ENCODE results near the gene ASB1. TPM values are rescaled to one million over a fixed set of nuclear protein-coding genes. Genes with fewer than 3 reads are reported as not detected.

The ASB1 gene
- total and polyA plus RNA-seq, 10 of the 15 experiments (the other 5 are each of a cell fraction or from before 2014, with no cell fraction given) = 5.2 to 31.2 (median 25.8) TPM

- ChIA-PET RAD21 (ENCODE audit: unreplicated experiment) (no interaction called here), CTCF (no interaction called here), POLR2A (no interaction called here), SMC1A (ENCODE audit: uncharacterized antibody, unreplicated experiment) (interaction anchor here (1.0 kb wide), 1 partner anchor 18 kb away, joined by 3 read pairs; no protein-coding TSS in a partner anchor)
- in situ Hi-C loops (cut with MboI) = no loop called here
- no peak overlapping the region for H3K9ac ChIP-seq (ENCODE audit: control insufficient read depth, insufficient read depth, low read length)
- DNase-seq (ENCODE audit: low read depth, low spot score) (no peak), FAIRE-seq (peak; percentile 59), ATAC-seq (no peak)
- H3K4me1 ChIP-seq (ENCODE audit: control insufficient read depth, insufficient read depth, low read length) = no peaks in the 10 kb centered on the region
- WGBS (ENCODE audit: insufficient coverage, insufficient replicate concordance, low lambda C conversion rate, missing lambda C conversion rate) = 71% methylated on average over 2 of the region's 2 CpGs
- H2AFZ ChIP-seq (ENCODE audit: control insufficient read depth, low read depth, low read length) = no peak overlapping the region
- H3K4me2 ChIP-seq (ENCODE audit: control insufficient read depth, insufficient read depth) = no peak overlapping the region
- no peak for TF ChIP-seq KAT2A (conservative IDR thresholded peaks at IDR 0.05; ENCODE audit: control insufficient read depth, low read depth, low read length)
- TF ChIP-seq NFYB (IDR thresholded peaks at IDR 0.05; ENCODE audit: insufficient read depth, low read depth, low read length) = no peak
- TF ChIP-seq E2F4 (IDR thresholded peaks at IDR 0.05; ENCODE audit: low read depth, low read length) = no peak
- no peak for TF ChIP-seq WRNIP1 (IDR thresholded peaks at IDR 0.05; ENCODE audit: borderline replicate concordance, low read depth, low read length)
- TF ChIP-seq RAD21 (IDR thresholded peaks at IDR 0.05; ENCODE audit: insufficient read depth, low read depth, low read length) = no peak
- TF ChIP-seq ZNF592 (IDR thresholded peaks at IDR 0.05) = no peak
- TF ChIP-seq YBX1 (IDR thresholded peaks at IDR 0.05) = no peak
- no peak for TF ChIP-seq SP1 (IDR thresholded peaks at IDR 0.05; ENCODE audit: low read depth, low read length)
- no peaks in the 10 kb centered on the region for H3K27me3 ChIP-seq (replicated peaks in 1 of 2; ENCODE audit: control insufficient read depth in 2 of 2, insufficient read depth in 2 of 2, low read length in 1 of 2)
- no peak overlapping the region for H3K27ac ChIP-seq (ENCODE audit: control insufficient read depth, insufficient read depth)
- intact Hi-C loops (cut with micrococcal nuclease; ENCODE audit: unreplicated experiment) = no loop called here
- H3K9me3 ChIP-seq (replicated peaks; ENCODE audit: control insufficient read depth, insufficient read depth, low read length) = peaks cover 2% of the 10 kb centered on the region; the same call in 2 of the 3 replicates
- H3K79me2 ChIP-seq (ENCODE audit: control insufficient read depth, insufficient read depth, low read length) = no peaks in the 10 kb centered on the region
- no peaks in the 10 kb centered on the region for H4K20me1 ChIP-seq (ENCODE audit: control insufficient read depth, insufficient read depth)
- H3K4me3 ChIP-seq = no peak overlapping the region
- no TSS peak for BruUV-seq (replicated peaks)
- H3K36me3 ChIP-seq (ENCODE audit: control insufficient read depth in 2 of 2, insufficient read depth in 2 of 2, low read length in 1 of 2) = no peaks in the 10 kb centered on the region
These were observed 13.4 kb upstream of the ASB1 start for GRCh38 chr2:238413368-238413767.

Data from GM12878 (cell line).